Measurements from ENCODE around the gene DDX31. TPM values are rescaled to one million over a fixed set of nuclear protein-coding genes. Genes with fewer than 3 reads are reported as not detected.

DDX31 gene
- total RNA-seq, 2 donors from 2014 or later = 13.9 to 16.7 TPM

- ATAC-seq (replicated peaks in 1 of 2) (no peak), DNase-seq (no peak)
- peaks cover 6 to 14% of the 10 kb centered on the region in 2 donors for H3K36me3 Mint-ChIP-seq (ENCODE audit: insufficient read depth in 2 of 2)
- H3K9me3 Mint-ChIP-seq = no peaks in the 10 kb centered on the region
- H3K4me3 Mint-ChIP-seq = peak overlapping the region; percentile 82 to 96
- H3K27me3 Mint-ChIP-seq (ENCODE audit: low read depth) = no peaks in the 10 kb centered on the region
- H3K27ac Mint-ChIP-seq = peak overlapping the region; percentile 79
- peaks cover 49% of the 10 kb centered on the region for H3K4me1 Mint-ChIP-seq (ENCODE audit: low read depth)
Measured at GRCh38 chr9:132669319-132669697, 475 bp downstream of the DDX31 start.

- DNase-seq (no peak), ATAC-seq (replicated peaks in 1 of 2) (no peak)
- H3K27ac Mint-ChIP-seq = no peak overlapping the region
- no peaks in the 10 kb centered on the region for H3K9me3 Mint-ChIP-seq
- H3K27me3 Mint-ChIP-seq (ENCODE audit: low read depth) = no peaks in the 10 kb centered on the region
- H3K36me3 Mint-ChIP-seq (ENCODE audit: insufficient read depth in 2 of 2) = peaks cover 1 to 2% of the 10 kb centered on the region in 2 donors
- H3K4me3 Mint-ChIP-seq = no peak overlapping the region
- H3K4me1 Mint-ChIP-seq (ENCODE audit: low read depth) = peaks cover 21% of the 10 kb centered on the region
Measured at GRCh38 chr9:132663851-132664250, 5.9 kb downstream of the DDX31 start.

- Mint-ChIP-seq H3K36me3 (ENCODE audit: insufficient read depth in 2 of 2) (peaks cover 1 to 2% of the 10 kb centered on the region in 2 donors), H3K27me3 (ENCODE audit: low read depth) (no peaks in the 10 kb centered on the region), H3K9me3 (no peaks in the 10 kb centered on the region), H3K4me1 (ENCODE audit: low read depth) (peaks cover 13% of the 10 kb centered on the region), H3K27ac (no peak overlapping the region), H3K4me3 (no peak overlapping the region)
- ATAC-seq (replicated peaks in 1 of 2) (no peak), DNase-seq (no peak)
Measured at GRCh38 chr9:132663117-132663516, 6.7 kb downstream of the DDX31 start.

GRCh38 chr9:132662152-132662945 is 7.4 kb downstream of the DDX31 start:
- no peak for ATAC-seq (replicated peaks in 1 of 2)
- no peak for DNase-seq
- H3K27ac Mint-ChIP-seq = no peak overlapping the region
- H3K36me3 Mint-ChIP-seq (ENCODE audit: insufficient read depth in 2 of 2) = peaks cover 3% of the 10 kb centered on the region in 2 donors
- no peak overlapping the region for H3K4me3 Mint-ChIP-seq
- H3K9me3 Mint-ChIP-seq = no peaks in the 10 kb centered on the region
- no peaks in the 10 kb centered on the region for H3K27me3 Mint-ChIP-seq (ENCODE audit: low read depth)
- peaks cover 6% of the 10 kb centered on the region for H3K4me1 Mint-ChIP-seq (ENCODE audit: low read depth)

- no peak overlapping the region for H3K27ac Mint-ChIP-seq
- no peaks in the 10 kb centered on the region for H3K27me3 Mint-ChIP-seq (ENCODE audit: low read depth)
- H3K4me3 Mint-ChIP-seq = no peak overlapping the region
- H3K36me3 Mint-ChIP-seq (ENCODE audit: insufficient read depth in 2 of 2) = peaks cover 3% of the 10 kb centered on the region in 2 donors
- DNase-seq = no peak
- H3K9me3 Mint-ChIP-seq = no peaks in the 10 kb centered on the region
- H3K4me1 Mint-ChIP-seq (ENCODE audit: low read depth) = no peaks in the 10 kb centered on the region
- ATAC-seq (replicated peaks in 1 of 2) = no peak
Measured at GRCh38 chr9:132656299-132656698, 13.5 kb downstream of the DDX31 start.

GRCh38 chr9:132651259-132651658 is 18.5 kb downstream of the DDX31 start:
- Mint-ChIP-seq H3K27me3 (ENCODE audit: low read depth) (no peaks in the 10 kb centered on the region), H3K4me3 (no peak overlapping the region), H3K4me1 (ENCODE audit: low read depth) (peaks cover 8% of the 10 kb centered on the region), H3K27ac (no peak overlapping the region), H3K36me3 (ENCODE audit: insufficient read depth in 2 of 2) (peaks cover 5 to 6% of the 10 kb centered on the region in 2 donors), H3K9me3 (no peaks in the 10 kb centered on the region)
- DNase-seq = no peak
- ATAC-seq (replicated peaks in 1 of 2) = no peak

- DNase-seq = no peak
- no peaks in the 10 kb centered on the region for H3K27me3 Mint-ChIP-seq (ENCODE audit: low read depth)
- H3K27ac Mint-ChIP-seq = no peak overlapping the region
- ATAC-seq (replicated peaks in 1 of 2) = no peak
- no peak overlapping the region for H3K4me3 Mint-ChIP-seq
- H3K36me3 Mint-ChIP-seq (ENCODE audit: insufficient read depth in 2 of 2) = peaks cover 6 to 10% of the 10 kb centered on the region in 2 donors
- H3K4me1 Mint-ChIP-seq (ENCODE audit: low read depth) = peaks cover 8% of the 10 kb centered on the region
- no peaks in the 10 kb centered on the region for H3K9me3 Mint-ChIP-seq
Measured at GRCh38 chr9:132648685-132649084, 21.1 kb downstream of the DDX31 start.

- no peak for DNase-seq
- Mint-ChIP-seq H3K27me3 (ENCODE audit: low read depth) (no peaks in the 10 kb centered on the region), H3K4me3 (no peak overlapping the region), H3K9me3 (no peaks in the 10 kb centered on the region), H3K36me3 (ENCODE audit: insufficient read depth in 2 of 2) (peaks cover 6 to 10% of the 10 kb centered on the region in 2 donors), H3K4me1 (ENCODE audit: low read depth) (peaks cover 8% of the 10 kb centered on the region), H3K27ac (no peak overlapping the region)
- ATAC-seq (replicated peaks in 1 of 2) = no peak
Measured at GRCh38 chr9:132648283-132648682, 21.5 kb downstream of the DDX31 start.

- H3K27me3 Mint-ChIP-seq (ENCODE audit: low read depth) = no peaks in the 10 kb centered on the region
- H3K36me3 Mint-ChIP-seq (ENCODE audit: insufficient read depth in 2 of 2) = peaks cover 6 to 12% of the 10 kb centered on the region in 2 donors
- H3K9me3 Mint-ChIP-seq = no peaks in the 10 kb centered on the region
- H3K27ac Mint-ChIP-seq = no peak overlapping the region
- no peak overlapping the region for H3K4me3 Mint-ChIP-seq
- peaks cover 8% of the 10 kb centered on the region for H3K4me1 Mint-ChIP-seq (ENCODE audit: low read depth)
- DNase-seq = no peak
- no peak for ATAC-seq (replicated peaks in 1 of 2)
Measured at GRCh38 chr9:132647806-132648205, 22.0 kb downstream of the DDX31 start.

- H3K9me3 Mint-ChIP-seq = no peaks in the 10 kb centered on the region
Measured at GRCh38 chr9:132647355-132647754, 22.4 kb downstream of the DDX31 start.

GRCh38 chr9:132646726-132647125 is 23.1 kb downstream of the DDX31 start:
- Mint-ChIP-seq H3K36me3 (ENCODE audit: insufficient read depth in 2 of 2) (peaks cover 6 to 16% of the 10 kb centered on the region in 2 donors), H3K27me3 (ENCODE audit: low read depth) (no peaks in the 10 kb centered on the region), H3K4me1 (ENCODE audit: low read depth) (peaks cover 8% of the 10 kb centered on the region), H3K27ac (no peak overlapping the region), H3K9me3 (no peaks in the 10 kb centered on the region), H3K4me3 (no peak overlapping the region)
- ATAC-seq (replicated peaks in 1 of 2) (no peak), DNase-seq (no peak)

More at GRCh38 chr9:132647355-132647754, 22.4 kb downstream of the DDX31 start:
- Mint-ChIP-seq H3K27ac (no peak overlapping the region), H3K4me3 (no peak overlapping the region), H3K27me3 (ENCODE audit: low read depth) (no peaks in the 10 kb centered on the region), H3K36me3 (ENCODE audit: insufficient read depth in 2 of 2) (peaks cover 6 to 12% of the 10 kb centered on the region in 2 donors), H3K4me1 (ENCODE audit: low read depth) (peaks cover 8% of the 10 kb centered on the region)
- ATAC-seq (replicated peaks in 1 of 2) (no peak), DNase-seq (no peak)

- DNase-seq = no peak
- Mint-ChIP-seq H3K27ac (no peak overlapping the region), H3K9me3 (no peaks in the 10 kb centered on the region), H3K4me1 (ENCODE audit: low read depth) (peaks cover 8% of the 10 kb centered on the region), H3K36me3 (ENCODE audit: insufficient read depth in 2 of 2) (peaks cover 6 to 19% of the 10 kb centered on the region in 2 donors), H3K27me3 (ENCODE audit: low read depth) (no peaks in the 10 kb centered on the region), H3K4me3 (no peak overlapping the region)
- ATAC-seq (replicated peaks in 1 of 2) = no peak
Measured at GRCh38 chr9:132645711-132646110, 24.1 kb downstream of the DDX31 start.

GRCh38 chr9:132645306-132645705 is 24.5 kb downstream of the DDX31 start:
- no peak overlapping the region for H3K4me3 Mint-ChIP-seq
- H3K27ac Mint-ChIP-seq = no peak overlapping the region
- H3K36me3 Mint-ChIP-seq (ENCODE audit: insufficient read depth in 2 of 2) = peaks cover 6 to 19% of the 10 kb centered on the region in 2 donors
- DNase-seq = no peak
- no peaks in the 10 kb centered on the region for H3K9me3 Mint-ChIP-seq
- peaks cover 8% of the 10 kb centered on the region for H3K4me1 Mint-ChIP-seq (ENCODE audit: low read depth)
- ATAC-seq (replicated peaks in 1 of 2) = no peak
- H3K27me3 Mint-ChIP-seq (ENCODE audit: low read depth) = no peaks in the 10 kb centered on the region

- H3K27me3 Mint-ChIP-seq (ENCODE audit: low read depth) = no peaks in the 10 kb centered on the region
- DNase-seq = no peak
- no peak overlapping the region for H3K4me3 Mint-ChIP-seq
- H3K9me3 Mint-ChIP-seq = no peaks in the 10 kb centered on the region
- H3K27ac Mint-ChIP-seq = no peak overlapping the region
- peaks cover 6 to 16% of the 10 kb centered on the region in 2 donors for H3K36me3 Mint-ChIP-seq (ENCODE audit: insufficient read depth in 2 of 2)
- peaks cover 8% of the 10 kb centered on the region for H3K4me1 Mint-ChIP-seq (ENCODE audit: low read depth)
- no peak for ATAC-seq (replicated peaks in 1 of 2)
Measured at GRCh38 chr9:132644251-132644650, 25.5 kb downstream of the DDX31 start.

Measured in activated T-cell treated with anti-CD3 and anti-CD28 coated beads, Interleukin-2, amount 50 U/mL, for 72 hours (primary cell).